KBM-7 (cell line): ENCODE results near the gene RPL21.

Source experiments
- DNase-seq: peaks from one replicate; pipeline ENCODE4 v3.0.0-alpha.2; 2015
- in situ Hi-C: fragments of 300-500 bp; cut with MboI; formaldehyde crosslinking; loops from 2 replicates; pipeline ENCODE4 v1.14.3; 2020; ENCODE audit warnings: low sequenced_read_pairs, low pct_unique_long_range_greater_than_20kb, mixed read lengths

Gene RPL21

GRCh38 chr13:27257233-27257568, 5.8 kb downstream of the RPL21 start:
- in situ Hi-C loops, result no loop called here
- no peak for DNase-seq

- in situ Hi-C loops, result no loop called here
- no peak for DNase-seq
Observed at GRCh38 chr13:27257648-27258253, 6.4 kb downstream of the RPL21 start.

GRCh38 chr13:27258637-27259386, 7.5 kb downstream of the RPL21 start:
- DNase-seq, result no peak
- in situ Hi-C loops, result no loop called here

- DNase-seq, result no peak
Observed at GRCh38 chr13:27259831-27260230, 8.5 kb downstream of the RPL21 start.

GRCh38 chr13:27261396-27261795, 10.0 kb downstream of the RPL21 start:
- in situ Hi-C loops, result no loop called here
- no peak for DNase-seq

More at GRCh38 chr13:27259831-27260230, 8.5 kb downstream of the RPL21 start:
- in situ Hi-C loops, result no loop called here

- in situ Hi-C loops, result no loop called here
- no peak for DNase-seq
Observed at GRCh38 chr13:27263438-27263837, 12.1 kb downstream of the RPL21 start.

GRCh38 chr13:27264181-27264580, 12.8 kb downstream of the RPL21 start:
- DNase-seq, result no peak

GRCh38 chr13:27264648-27265047, 13.3 kb downstream of the RPL21 start:
- no peak for DNase-seq

More at GRCh38 chr13:27264181-27264580, 12.8 kb downstream of the RPL21 start:
- in situ Hi-C loops, result no loop called here

GRCh38 chr13:27266917-27267316, 15.6 kb downstream of the RPL21 start:
- in situ Hi-C loops, result no loop called here
- no peak for DNase-seq

More at GRCh38 chr13:27264648-27265047, 13.3 kb downstream of the RPL21 start:
- in situ Hi-C loops, result no loop called here

- in situ Hi-C loops, result no loop called here
- DNase-seq, result no peak
Observed at GRCh38 chr13:27267596-27267995, 16.2 kb downstream of the RPL21 start.

GRCh38 chr13:27269114-27269665, 17.8 kb downstream of the RPL21 start:
- in situ Hi-C loops, result no loop called here
- no peak for DNase-seq

- in situ Hi-C loops, result no loop called here
- peak; percentile 88 for DNase-seq
Observed at GRCh38 chr13:27270594-27271520, 19.5 kb downstream of the RPL21 start, which contains the start of gene RASL11A. Gene RASL11A (plus strand): TSS chr13:27270830. CDS start chr13:27270945, 115 bp downstream.

GRCh38 chr13:27271570-27272096, 20.3 kb downstream of the RPL21 start:
- no peak for DNase-seq
- in situ Hi-C loops, result no loop called here

- DNase-seq, result no peak
- in situ Hi-C loops, result no loop called here
Observed at GRCh38 chr13:27273658-27274425, 22.5 kb downstream of the RPL21 start.

GRCh38 chr13:27274631-27275030, 23.3 kb downstream of the RPL21 start:
- no peak for DNase-seq

GRCh38 chr13:27276188-27276587, 24.8 kb downstream of the RPL21 start:
- DNase-seq, result no peak

More at GRCh38 chr13:27274631-27275030, 23.3 kb downstream of the RPL21 start:
- in situ Hi-C loops, result no loop called here

GRCh38 chr13:27279506-27279905, 28.1 kb downstream of the RPL21 start:
- in situ Hi-C loops, result no loop called here
- no peak for DNase-seq

More at GRCh38 chr13:27276188-27276587, 24.8 kb downstream of the RPL21 start:
- in situ Hi-C loops, result no loop called here

GRCh38 chr13:27280009-27280656, 28.8 kb downstream of the RPL21 start:
- in situ Hi-C loops, result no loop called here
- DNase-seq, result peak; percentile 77
